K562 (cell line): ENCODE results near the gene REM2. TPM values are rescaled to one million over a fixed set of nuclear protein-coding genes. Genes with fewer than 3 reads are reported as not detected.

Experiments used
- CCNT2 ChIP-seq: IDR thresholded peaks from 2 replicates; pipeline ENCODE4 v1.6.1; 2011; ENCODE audit warnings: borderline replicate concordance, low read depth, mild to moderate bottlenecking, moderate library complexity, mixed read lengths, low read length; ENCODE audit not compliant: insufficient read length; ENCODE audit errors: extremely low read depth
- CREB3 ChIP-seq: fragments of 450-650 bp; conservative IDR thresholded peaks from 2 replicates; pipeline ENCODE4 v1.6.1; 2016; ENCODE audit warnings: missing genetic modification characterization, low read depth, mild to moderate bottlenecking, missing compliant biosample characterization, moderate library complexity
- GATAD2A ChIP-seq: fragments of 450-650 bp; IDR thresholded peaks from 2 replicates; pipeline ENCODE4 v1.6.1; 2017
- GATAD2B ChIP-seq: fragments of 450-650 bp; IDR thresholded peaks from 2 replicates; pipeline ENCODE4 v1.6.1; 2017; ENCODE audit warnings: mild to moderate bottlenecking, borderline replicate concordance
- HMGN3 ChIP-seq: IDR thresholded peaks from 2 replicates; pipeline ENCODE4 v1.6.1; 2011; ENCODE audit warnings: borderline replicate concordance, low read depth, mild to moderate bottlenecking, mixed read lengths, low read length; ENCODE audit not compliant: insufficient read length; ENCODE audit errors: extremely low read depth
- HNRNPK ChIP-seq: fragments of 200-400 bp; formaldehyde crosslinking; IDR thresholded peaks from one replicate; pipeline ENCODE4 v1.6.1; 2018; ENCODE audit warnings: mild to moderate bottlenecking, low read depth, low read length; ENCODE audit not compliant: poor library complexity, severe bottlenecking
- KDM1A ChIP-seq, 2 experiments: fragments of 450-650 bp; IDR thresholded peaks; 2 replicates each; pipeline ENCODE4 v1.6.1; 2016; ENCODE audit warnings: mild to moderate bottlenecking in 2 of 2
- KLF13 ChIP-seq: fragments of 450-650 bp; IDR thresholded peaks from 2 replicates; pipeline ENCODE4 v1.6.1; 2016; ENCODE audit warnings: missing genetic modification characterization, low read depth, mild to moderate bottlenecking, missing compliant biosample characterization, moderate library complexity, borderline replicate concordance
- NEUROD1 ChIP-seq: fragments of 150-350 bp; IDR thresholded peaks from 2 replicates; pipeline ENCODE4 v1.6.1; 2014; ENCODE audit warnings: borderline replicate concordance, low read length, low read depth; ENCODE audit not compliant: partially characterized antibody
- NRF1 ChIP-seq, 2 experiments: fragments of 450-650 bp; IDR thresholded peaks in 1 of 2; conservative IDR thresholded peaks in 1 of 2; 2 replicates each; pipeline ENCODE4 v1.6.1; 2014; ENCODE audit warnings: mild to moderate bottlenecking in 2 of 2
- PRDM10 ChIP-seq: fragments of 450-650 bp; IDR thresholded peaks from 2 replicates; pipeline ENCODE4 v1.6.1; 2018; ENCODE audit not compliant: partially characterized antibody
- RB1 ChIP-seq: fragments of 450-650 bp; IDR thresholded peaks from 2 replicates; pipeline ENCODE4 v1.6.1; 2017; ENCODE audit warnings: low read depth, mild to moderate bottlenecking
- RCOR1 ChIP-seq, 2 experiments: IDR thresholded peaks; 2 replicates each; pipeline ENCODE4 v1.6.1; 2012; ENCODE audit warnings: low read depth in 2 of 2, low read length in 2 of 2, borderline replicate concordance in 1 of 2, improper control_type of control experiment in 1 of 2
- SMARCA4 ChIP-seq: fragments of 450-650 bp; IDR thresholded peaks from 2 replicates; pipeline ENCODE4 v1.6.1; 2016
- TRIM24 ChIP-seq, 2 experiments: fragments of 450-650 bp; IDR thresholded peaks; 2 replicates each; pipeline ENCODE4 v1.6.1; 2016
- U2AF1 ChIP-seq: fragments of 200-400 bp; formaldehyde crosslinking; optimal IDR thresholded peaks from 2 replicates; pipeline ENCODE3; 2017; ENCODE audit warnings: mild to moderate bottlenecking, low read depth, low read length, moderate library complexity
- ZNF609 ChIP-seq: sonication (generic); formaldehyde crosslinking; IDR thresholded peaks from 2 replicates; pipeline ENCODE4 v1.8.1; 2023; ENCODE audit warnings: missing genetic modification reagents, mild to moderate bottlenecking, borderline replicate concordance
- polyA plus RNA-seq, 8 experiments: library from polyadenylated mRNA; depleted of rRNA in 4 of 8; stranded (reverse) in 5 of 8; unstranded in 3 of 8; fragments of >200 nt; fragmentation: Nextera tagmentation in 2 of 8; fragmentation: Illumina TruSeq in 1 of 8; extraction: Ambion mirVana in 2 of 8; extraction: Trizol in 1 of 8; gene quantifications; 2 replicates each; pipeline versions ENCODE4 v1.2.1 to v1.2.3, GENCODE V29; 2011 to 2014; ENCODE audit warnings: inconsistent platforms in 1 of 8, missing spikeins in 1 of 8
- total RNA-seq, 7 experiments: library from RNA; depleted of rRNA in 6 of 7; stranded (reverse); fragments of >200 nt in 6 of 7; fragmentation: Illumina TruSeq in 2 of 7; extraction: Trizol in 2 of 7; gene quantifications; 2 replicates each; pipeline versions ENCODE4 v1.2.1 to v1.2.3, GENCODE V29; 2011 to 2021; ENCODE audit warnings: low replicate concordance in 1 of 7

REM2 gene
- total and polyA plus RNA-seq, 9 of the 15 experiments (the other 6 are each of a cell fraction or from before 2014, with no cell fraction given) = 0.18 to 1.0 (median 0.38) TPM

- TF ChIP-seq PRDM10 = peak; percentile 91
- no peak for TF ChIP-seq SMARCA4
- TF ChIP-seq KLF13 = no peak; the same call in 1 of the 2 replicates
- no peak for TF ChIP-seq HNRNPK
- peak; percentile 52 for TF ChIP-seq U2AF1
- peak in 1 of 2 experiments; percentile 5; a peak in 1 of 4 replicates for TF ChIP-seq TRIM24 (IDR thresholded peaks at IDR 0.05)
- peak; percentile 87 for TF ChIP-seq GATAD2A
- peak; percentile 70 for TF ChIP-seq RB1
- TF ChIP-seq CREB3 (tag) = no peak
- TF ChIP-seq KDM1A (IDR thresholded peaks at IDR 0.05) = peak in 1 of 2 experiments; percentile 2; a peak in 1 of 4 replicates
- no peak for TF ChIP-seq ZNF609 (CRISPR knock-in tag)
- peak in 1 of 2 experiments; percentile 20; a peak in 1 of 4 replicates for TF ChIP-seq RCOR1 (IDR thresholded peaks at IDR 0.05; ENCODE audit: borderline replicate concordance in 1 of 2, low read depth in 2 of 2, low read length in 2 of 2)
- TF ChIP-seq NRF1 (conservative IDR thresholded peaks at IDR 0.05 in 1 of 2, IDR thresholded peaks at IDR 0.05 in 1 of 2) = peak; percentile 73 to 77
- TF ChIP-seq CCNT2 = peak; percentile 92
- TF ChIP-seq GATAD2B = no peak; the same call in 1 of the 2 replicates
- TF ChIP-seq HMGN3 = peak; percentile 91
- TF ChIP-seq NEUROD1 = peak; percentile 6
Observed at GRCh38 chr14:22871224-22872032, 11.6 kb upstream of the REM2 start, which contains the start of gene LRP10 (continued).
